Stimulated activated CD4-positive, alpha-beta T cell treated with anti-CD3 and anti-CD28 coated beads, Interleukin-4, amount 100 ng/mL, for 24 hours (primary cell): Measurements from ENCODE around the gene TESK1.
"Not testable (repeated sequence)": the region's sequence is repeated elsewhere in the genome, so short reads cannot be mapped to it uniquely, and the experiment has no call there.

ENCODE experiments used
- DNase-seq: peaks from one replicate; pipeline ENCODE4 v3.0.0-alpha.2; 2020

Gene TESK1

GRCh38 chr9:35616681-35617459 lies 11.8 kb downstream of the TESK1 start:
- peak; percentile 69 for DNase-seq

- DNase-seq: no peak
Measured at GRCh38 chr9:35617548-35617947, 12.5 kb downstream of the TESK1 start.

- DNase-seq: no peak
Measured at GRCh38 chr9:35618325-35618727, 13.3 kb downstream of the TESK1 start, which contains the start of gene CD72. Gene CD72, minus strand, starts transcription at chr9:35618413. Its CDS starts 110 bp downstream, at chr9:35618303.

GRCh38 chr9:35618854-35619799 lies 14.1 kb downstream of the TESK1 start:
- DNase-seq: peak; percentile 39

- peak; percentile 32 for DNase-seq
Measured at GRCh38 chr9:35619800-35620158, 14.7 kb downstream of the TESK1 start.

GRCh38 chr9:35627575-35627974 lies 22.5 kb downstream of the TESK1 start:
- DNase-seq: no peak

GRCh38 chr9:35628389-35628991 lies 23.4 kb downstream of the TESK1 start:
- DNase-seq: no peak

- DNase-seq: no peak
Measured at GRCh38 chr9:35629597-35629996, 24.5 kb downstream of the TESK1 start.

- no peak for DNase-seq
Measured at GRCh38 chr9:35635730-35636129, 30.7 kb downstream of the TESK1 start.

- DNase-seq: no peak
Measured at GRCh38 chr9:35636135-35636876, 31.2 kb downstream of the TESK1 start.

- DNase-seq: not testable (repeated sequence)
Measured at GRCh38 chr9:35636877-35637246, 31.8 kb downstream of the TESK1 start.

GRCh38 chr9:35637427-35637955 lies 32.4 kb downstream of the TESK1 start:
- not testable (repeated sequence) for DNase-seq

- not testable (repeated sequence) for DNase-seq
Measured at GRCh38 chr9:35638751-35639150, 33.7 kb downstream of the TESK1 start.

GRCh38 chr9:35639225-35639624 lies 34.2 kb downstream of the TESK1 start:
- not testable (repeated sequence) for DNase-seq

- DNase-seq: no peak
Measured at GRCh38 chr9:35639631-35640030, 34.6 kb downstream of the TESK1 start.

GRCh38 chr9:35640431-35640830 lies 35.4 kb downstream of the TESK1 start:
- DNase-seq: not testable (repeated sequence)

GRCh38 chr9:35641478-35641877 lies 36.4 kb downstream of the TESK1 start:
- not testable (repeated sequence) for DNase-seq

- DNase-seq: no peak
Measured at GRCh38 chr9:35643046-35643445, 38.0 kb downstream of the TESK1 start.

GRCh38 chr9:35645736-35646135 lies 40.7 kb downstream of the TESK1 start:
- not testable (repeated sequence) for DNase-seq

GRCh38 chr9:35646153-35646532 lies 41.1 kb downstream of the TESK1 start:
- no peak for DNase-seq

- DNase-seq: peak; percentile 91
Measured at GRCh38 chr9:35646533-35647265, 41.6 kb downstream of the TESK1 start.
